CD4-positive, alpha-beta T cell treated with Interleukin-15 for 4 hours (primary cell): ENCODE data around the gene USP10.

Experiments
- DNase-seq: peaks from one replicate; pipeline ENCODE4 v3.0.0-alpha.2; 2020; ENCODE audit warnings: low spot score

Gene USP10

DNA sequence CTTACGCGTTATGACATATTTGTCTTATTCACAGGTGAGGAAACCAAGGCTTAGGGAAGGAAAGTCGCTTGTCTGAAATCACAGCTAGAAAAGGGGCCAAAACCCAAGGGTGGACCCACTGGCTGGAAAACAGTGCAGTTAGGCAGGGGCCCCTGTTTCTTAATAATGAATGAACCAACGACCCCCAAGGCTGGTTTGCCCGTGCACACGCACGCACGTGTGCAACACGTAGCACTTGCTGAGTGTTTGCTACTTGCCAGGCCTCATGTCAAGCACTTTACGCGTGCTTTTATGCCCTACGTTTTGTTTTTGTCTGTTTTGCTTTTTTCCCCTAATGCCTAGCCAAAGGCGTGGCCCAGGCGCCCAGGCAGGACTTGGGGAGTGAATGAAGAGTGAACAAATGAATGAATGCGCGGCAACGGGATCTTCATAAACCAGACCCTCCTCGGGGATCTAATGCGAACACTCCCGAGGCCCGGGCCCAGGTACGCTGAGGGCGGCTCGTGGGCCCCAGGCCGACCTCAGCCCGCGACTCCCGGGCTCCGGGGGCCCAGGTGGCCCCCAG is 571 bp upstream of the USP10 start:
- DNase-seq, result no peak

DNA sequence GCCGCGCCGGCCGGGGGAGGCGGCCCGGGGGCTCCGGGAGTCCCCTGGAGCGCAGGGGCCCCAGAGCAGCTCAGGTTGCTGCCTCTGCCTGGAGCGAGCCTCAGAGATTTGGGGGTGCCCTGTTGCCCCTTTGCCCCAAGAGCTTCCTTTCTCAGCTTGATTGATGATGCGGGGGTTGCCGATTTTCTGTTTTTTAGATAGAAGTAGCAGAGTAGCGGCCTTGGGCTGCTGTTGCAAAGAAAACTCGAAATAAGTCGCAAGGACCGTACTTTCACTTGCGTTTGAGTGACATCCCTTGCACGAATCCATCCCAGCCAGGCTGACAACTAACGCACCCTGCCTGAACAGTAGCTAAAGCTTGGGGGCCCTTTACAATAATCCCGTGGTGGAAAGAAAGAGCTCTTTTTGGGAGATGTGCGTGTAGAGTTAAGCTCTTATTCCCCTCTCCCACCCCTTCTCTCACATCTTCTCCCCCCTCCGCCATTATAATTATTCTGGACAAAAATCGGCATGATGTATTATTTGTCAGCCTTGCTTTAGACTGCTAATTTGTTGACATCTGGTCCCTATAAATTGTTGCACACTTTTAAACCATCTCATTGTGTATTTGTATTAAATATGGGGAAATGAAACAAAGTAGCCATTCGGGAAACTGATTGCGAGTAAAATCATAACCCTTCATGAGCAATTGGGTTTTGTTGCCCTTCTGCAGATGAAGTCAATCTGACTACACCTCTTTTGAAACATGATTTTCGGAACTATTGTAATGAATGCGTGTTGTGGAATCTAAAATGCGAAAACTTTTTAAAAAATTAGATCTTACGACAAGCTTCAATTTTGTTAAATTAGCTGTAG is 873 bp downstream of the USP10 start:
- DNase-seq, result peak; percentile 40

DNA sequence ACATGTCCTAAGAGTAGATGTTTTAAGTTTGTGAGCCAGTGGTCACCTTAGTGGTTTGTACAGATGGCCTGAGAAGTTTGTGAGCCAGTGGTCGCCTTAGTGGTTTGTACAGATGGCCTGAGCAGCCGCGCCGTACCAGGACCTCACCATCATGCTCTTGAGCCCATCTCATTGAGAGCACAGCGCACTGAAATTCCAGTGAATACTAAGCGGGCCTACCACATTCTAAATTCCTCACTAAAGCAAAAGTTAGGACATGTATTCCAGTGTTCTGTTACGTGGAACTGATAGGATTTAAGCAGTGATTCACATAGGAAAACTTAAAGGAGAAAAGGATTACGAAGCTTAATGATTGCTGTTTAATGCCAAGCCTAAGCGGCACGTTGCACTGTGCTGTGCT is 3.9 kb downstream of the USP10 start:
- no peak for DNase-seq

DNA sequence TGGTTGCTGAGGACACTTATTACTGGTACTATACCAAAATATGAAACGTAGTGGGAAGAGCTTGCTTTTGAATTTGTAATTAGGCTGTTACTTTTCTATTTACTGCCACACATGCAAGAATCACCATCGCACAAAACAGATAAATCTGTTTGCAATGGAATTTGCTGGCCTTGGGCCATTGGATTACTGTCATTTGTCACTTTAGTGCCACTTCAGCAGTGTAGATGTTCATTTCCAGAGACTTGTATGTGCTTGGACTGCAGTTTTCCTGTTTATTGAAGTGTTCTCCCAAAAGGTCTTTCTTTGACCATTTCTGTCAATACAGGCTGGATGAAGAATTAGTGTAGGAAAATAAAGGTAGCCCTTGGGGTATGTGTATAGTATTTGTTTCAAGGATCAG is 4.5 kb downstream of the USP10 start:
- DNase-seq, result no peak

DNA sequence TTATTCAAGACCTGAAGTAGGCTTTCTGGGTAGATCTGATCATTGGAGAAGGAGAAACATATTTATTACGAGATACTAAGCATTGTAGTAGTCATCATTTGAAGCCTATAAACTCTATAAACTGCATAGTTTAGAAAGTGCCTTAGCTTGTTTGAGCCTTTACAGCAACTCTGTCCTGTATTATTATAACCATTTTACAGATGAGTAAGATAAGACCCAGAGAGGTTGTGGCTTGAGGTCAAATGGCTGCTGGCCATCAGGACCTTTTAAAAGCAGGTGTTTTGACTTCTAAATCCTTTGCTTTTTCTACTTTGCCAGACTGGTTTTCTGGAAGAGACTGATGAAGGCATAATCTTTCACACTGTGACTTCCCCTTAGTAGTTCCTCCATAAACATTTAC is 7.1 kb downstream of the USP10 start:
- no peak for DNase-seq

DNA sequence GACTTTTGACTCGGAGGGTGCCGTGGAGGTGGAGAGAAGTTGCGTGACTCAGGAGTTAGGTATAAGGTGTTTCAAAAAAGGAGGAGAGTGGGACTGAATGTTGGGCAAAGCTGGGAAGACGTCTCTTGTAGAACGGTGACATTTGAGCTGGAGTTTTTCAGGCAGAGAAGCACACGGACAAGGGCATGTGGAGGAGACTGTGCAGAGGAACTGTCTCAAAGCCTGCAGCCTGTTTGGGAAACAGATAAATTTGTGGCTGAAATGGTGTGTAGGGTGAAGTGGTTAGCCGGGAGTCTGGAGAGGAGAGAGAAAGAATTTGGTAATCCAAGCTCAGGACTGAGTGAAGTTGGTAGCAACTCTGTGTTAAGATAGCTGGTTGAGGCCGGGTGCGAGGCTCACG is 9.8 kb downstream of the USP10 start:
- no peak for DNase-seq

DNA sequence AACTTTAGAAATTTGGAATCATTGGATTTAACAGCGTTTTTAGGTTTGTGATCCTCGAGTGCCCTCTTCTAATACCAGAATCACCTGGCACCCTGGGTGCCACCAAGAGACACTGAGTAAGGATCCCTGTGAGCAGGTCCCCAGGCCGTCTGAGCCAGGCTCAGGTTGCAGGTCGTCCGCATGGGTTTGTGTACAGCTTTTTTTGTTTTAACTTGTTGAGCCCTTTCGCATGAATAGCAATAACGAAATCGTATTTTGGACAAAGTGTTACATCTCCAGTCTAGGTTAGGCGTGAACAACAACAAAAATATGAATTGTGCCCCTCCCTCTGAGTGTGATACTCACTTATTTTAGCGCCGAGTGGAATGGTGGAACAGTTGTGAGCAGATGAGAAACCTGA is 10.9 kb downstream of the USP10 start:
- no peak for DNase-seq

DNA sequence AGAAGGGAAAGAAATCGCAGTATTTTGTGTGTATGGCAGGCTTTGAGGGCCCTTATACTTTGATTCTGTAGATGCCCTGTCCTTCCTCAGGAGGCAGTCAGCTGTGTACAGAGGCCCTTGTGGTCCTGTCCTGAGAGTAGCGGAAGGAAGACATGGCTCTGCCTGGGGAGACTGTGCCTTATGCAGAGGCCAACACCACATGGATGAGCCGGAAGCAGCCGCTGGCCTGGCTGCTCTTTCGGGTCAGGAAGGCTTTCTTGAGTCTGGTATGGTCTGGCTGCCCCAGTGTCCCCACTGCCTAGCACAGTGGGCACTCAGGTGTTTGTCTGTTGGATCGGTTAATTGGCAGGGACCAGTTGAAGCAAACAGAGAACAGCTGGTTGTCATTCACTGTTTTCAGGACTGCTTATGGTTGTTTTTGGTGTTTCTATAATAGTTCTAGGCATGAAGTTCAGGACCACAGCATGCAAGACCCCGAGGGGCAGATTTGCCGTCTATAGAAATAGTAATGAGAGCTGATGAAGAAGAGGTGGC is 12.4 kb downstream of the USP10 start:
- no peak for DNase-seq

DNA sequence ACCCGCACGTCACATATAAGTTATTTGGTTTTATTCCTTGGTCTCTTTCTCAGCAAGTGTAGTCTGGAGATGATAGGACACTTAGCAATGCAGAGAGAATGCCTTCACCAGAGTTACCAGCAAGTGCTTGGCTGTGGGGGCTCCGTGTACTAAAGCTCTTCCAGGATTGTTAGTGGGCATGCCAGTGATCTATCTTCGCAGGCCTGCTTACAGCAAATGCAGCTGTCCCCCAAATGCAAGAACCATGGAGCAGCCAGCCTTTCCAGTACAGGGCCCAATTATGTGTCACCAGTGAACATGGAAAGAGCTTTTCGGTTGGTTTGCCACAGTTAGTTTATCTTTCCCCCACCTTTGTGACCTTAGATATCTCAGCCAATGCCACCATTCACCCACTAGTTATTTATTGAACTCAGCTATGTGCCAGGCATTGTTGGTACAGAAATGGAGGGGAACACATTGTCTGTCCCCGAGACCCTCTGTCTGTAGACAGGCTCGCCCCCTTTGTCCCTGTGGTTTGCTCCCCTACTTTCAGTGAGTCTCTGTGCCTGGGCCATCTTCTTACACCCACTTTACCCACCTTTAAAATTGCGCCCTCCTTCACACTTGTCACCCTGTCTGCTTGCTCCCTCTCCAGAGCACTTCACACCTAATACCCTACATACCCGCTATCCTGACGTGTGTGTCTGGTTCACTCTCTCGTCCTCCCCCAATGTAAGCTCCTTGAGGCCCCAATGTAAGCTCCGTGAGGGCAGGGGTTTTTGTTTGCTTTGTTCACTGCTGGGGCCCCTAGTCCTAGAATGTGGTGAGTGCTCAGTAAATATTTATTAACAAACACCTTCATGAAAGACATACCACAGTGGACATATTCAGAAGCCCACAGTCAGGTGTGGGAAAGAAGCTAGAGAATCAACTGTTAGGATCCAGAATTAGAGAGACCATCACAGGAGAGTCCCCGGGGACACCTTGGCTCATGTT is 13.3 kb downstream of the USP10 start:
- DNase-seq, result no peak

DNA sequence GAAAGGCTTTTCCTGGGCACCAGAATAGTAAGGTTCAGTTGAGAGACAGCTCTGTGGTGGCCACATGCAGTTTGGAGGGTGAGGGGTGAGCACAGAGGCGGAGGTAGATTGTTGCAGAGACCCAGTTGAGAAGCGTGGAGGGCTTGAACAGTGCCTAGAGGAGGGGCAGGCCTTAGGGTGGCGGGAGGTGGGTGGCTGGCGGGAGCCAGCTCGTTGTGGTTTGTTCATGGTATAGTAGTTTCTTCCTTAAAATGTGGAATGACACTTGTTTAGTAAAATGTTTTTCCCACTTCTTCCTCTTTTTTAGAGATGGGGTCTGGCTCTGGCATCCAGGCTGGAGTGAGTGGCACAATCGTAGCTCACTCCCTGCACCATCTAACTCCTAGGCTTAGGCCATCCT is 14.2 kb downstream of the USP10 start:
- no peak for DNase-seq

DNA sequence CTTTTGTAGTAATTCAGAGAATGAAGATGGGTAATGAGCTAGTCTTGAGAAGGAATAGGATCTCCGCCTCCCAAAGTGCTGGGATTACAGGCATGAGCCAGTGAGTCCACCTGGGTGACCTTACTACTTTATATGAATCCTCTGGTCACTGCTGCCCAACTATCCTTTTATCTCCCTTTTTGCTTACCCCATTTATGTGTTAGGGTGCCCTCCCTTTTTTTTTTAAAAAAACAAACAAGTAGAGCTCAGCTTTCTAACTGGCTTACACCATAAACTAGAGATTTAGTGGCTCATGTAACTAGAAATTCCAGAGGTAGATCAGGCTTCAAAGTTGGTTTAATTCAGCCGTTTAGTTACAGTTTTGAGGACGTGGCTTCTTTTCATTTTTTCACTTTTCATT is 15.6 kb downstream of the USP10 start:
- no peak for DNase-seq

DNA sequence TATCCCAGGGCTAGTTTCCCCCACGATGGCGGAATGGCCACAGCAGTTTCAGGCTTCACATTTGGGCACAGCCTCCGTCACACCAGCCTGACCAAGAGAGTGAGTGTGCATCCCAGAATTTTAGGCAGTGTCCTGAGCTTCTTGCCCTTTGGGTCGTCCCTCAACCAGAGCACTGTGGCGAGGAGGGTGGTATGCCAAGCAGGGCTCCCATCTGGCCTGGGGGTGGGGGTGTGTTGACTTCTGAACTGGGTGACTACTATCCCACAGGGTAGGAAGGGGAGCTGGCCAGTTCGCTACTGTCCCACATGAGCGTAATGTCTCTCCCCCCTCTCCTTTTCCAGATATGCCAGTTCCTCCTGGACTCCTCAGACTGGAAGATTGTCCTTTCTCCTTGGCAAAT is 16.1 kb downstream of the USP10 start:
- no peak for DNase-seq

DNA sequence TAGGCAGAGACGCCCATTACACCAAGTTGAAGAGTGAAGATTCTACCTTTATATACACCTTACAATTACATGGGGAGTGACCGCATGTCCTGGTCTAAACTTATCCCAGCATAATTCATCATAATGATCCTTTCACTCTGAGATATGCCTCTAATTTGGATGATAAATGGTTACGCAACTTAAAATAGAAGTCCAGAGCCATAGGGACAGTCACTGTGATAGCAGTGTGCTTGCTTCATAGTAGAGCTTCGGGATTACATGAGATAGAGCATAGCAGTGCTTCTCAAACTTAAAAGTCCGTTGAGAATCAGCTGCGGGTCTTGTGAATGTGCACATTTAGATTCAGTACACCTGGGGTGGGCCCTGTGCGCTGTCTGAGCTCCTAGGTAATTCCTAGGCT is 16.9 kb downstream of the USP10 start:
- DNase-seq, result no peak

DNA sequence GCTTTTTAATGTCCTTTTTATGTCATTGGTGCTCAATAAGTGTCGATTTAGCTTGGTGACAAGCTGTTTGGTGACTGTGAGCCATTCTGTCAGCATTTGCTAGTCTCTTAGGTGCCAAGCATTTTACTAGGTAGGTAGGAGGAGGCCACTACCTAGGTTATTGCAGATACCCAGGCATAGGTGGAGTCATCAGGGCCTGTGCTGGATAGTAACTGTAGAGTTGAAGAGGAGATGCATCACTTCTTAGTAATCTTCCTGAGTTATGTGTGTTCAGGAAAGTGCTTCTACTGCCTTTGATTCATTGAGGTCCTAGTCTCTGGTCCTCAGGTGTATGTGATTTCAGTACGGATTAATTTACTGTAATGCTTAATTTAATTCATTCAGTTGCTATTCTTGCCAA is 17.7 kb downstream of the USP10 start:
- no peak for DNase-seq

DNA sequence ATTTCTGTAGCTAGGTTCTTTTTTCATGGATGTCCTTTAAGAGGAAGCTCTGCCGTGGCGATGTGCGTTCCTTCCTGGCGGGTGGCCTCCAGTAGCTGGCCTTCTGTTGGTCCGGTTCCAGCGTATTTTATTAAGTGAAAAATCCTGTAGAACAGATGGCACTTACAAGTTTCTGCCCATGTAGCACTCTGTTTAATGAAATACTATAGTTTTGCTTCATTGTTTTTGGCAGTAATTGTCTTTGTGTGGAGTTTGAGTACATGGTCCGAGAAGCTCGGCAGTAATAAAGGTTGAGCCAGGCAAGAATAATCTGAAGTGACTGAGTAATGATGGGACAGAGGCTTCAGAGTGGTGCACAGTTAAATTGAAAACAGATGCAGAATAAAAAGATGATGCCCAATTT is 20.4 kb downstream of the USP10 start:
- no peak for DNase-seq

DNA sequence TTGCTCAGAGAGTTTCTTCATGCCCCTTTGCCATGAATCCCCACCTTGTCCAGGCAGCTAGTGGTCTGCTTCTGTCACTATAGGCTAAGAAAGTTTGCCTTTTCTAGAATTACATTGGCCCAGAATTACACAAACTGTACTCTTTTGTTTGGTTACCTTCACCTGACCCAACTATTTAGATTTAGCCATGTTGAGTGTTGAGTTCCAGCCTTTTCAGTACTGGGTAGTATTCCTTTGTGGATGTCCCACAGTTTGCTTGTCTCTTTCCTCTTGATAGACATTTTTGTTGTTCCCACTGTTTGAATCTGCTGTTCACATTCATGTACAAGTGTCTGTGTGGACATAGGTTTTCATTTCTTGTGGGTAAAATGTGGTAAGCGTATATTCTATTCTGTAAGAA is 22.3 kb downstream of the USP10 start:
- DNase-seq, result no peak

DNA sequence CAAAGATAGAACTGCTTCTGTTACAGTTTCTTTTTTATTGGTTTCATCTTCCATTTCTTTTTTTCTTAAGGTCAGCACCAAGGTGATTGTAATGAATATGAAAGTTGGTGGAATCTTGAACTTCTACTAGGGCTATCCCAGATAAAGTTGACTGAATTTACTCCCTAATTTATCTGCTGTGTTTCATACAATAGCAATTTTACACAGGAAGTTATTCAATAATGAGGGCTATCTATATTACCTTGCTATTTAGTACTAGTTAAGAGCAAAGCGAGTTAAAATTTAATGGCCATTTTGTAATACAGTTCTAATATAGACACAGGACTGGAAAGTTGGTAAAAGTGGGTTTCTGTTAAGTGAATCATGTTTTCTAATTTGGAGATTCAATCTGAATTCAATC is 24.1 kb downstream of the USP10 start:
- DNase-seq, result no peak

DNA sequence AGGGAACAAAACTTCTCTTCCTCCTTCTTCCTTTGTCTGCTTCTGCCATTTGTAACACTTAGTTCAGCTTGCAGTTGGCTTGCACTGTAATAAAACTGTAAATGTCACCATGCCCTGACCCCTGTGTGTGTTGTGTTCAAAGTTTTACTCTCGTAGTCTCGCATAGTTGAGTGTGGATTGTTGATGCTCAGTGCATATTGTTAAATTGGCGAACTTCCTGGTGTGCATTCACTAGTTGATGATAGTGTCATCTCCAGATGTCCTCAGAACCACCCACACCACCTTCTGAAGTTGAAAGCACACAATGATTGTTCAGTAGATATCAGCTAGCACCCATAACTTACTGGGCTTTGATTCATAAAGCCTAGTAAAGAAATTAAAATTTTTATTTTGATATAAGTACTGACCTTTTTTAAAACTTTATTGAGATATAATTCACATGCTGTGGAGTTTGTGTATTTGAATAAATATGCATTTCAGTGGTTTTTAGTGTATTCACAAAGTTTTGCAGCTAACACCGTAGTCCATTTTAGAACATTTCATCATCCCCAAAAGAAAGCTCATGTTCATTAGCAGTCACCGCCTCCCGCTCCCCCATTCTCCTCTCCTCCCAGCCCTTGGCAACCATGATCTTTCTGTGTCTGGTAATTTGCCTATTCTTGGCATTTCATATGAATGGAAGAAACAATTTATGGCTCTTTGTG is 25.0 kb downstream of the USP10 start:
- DNase-seq, result no peak

DNA sequence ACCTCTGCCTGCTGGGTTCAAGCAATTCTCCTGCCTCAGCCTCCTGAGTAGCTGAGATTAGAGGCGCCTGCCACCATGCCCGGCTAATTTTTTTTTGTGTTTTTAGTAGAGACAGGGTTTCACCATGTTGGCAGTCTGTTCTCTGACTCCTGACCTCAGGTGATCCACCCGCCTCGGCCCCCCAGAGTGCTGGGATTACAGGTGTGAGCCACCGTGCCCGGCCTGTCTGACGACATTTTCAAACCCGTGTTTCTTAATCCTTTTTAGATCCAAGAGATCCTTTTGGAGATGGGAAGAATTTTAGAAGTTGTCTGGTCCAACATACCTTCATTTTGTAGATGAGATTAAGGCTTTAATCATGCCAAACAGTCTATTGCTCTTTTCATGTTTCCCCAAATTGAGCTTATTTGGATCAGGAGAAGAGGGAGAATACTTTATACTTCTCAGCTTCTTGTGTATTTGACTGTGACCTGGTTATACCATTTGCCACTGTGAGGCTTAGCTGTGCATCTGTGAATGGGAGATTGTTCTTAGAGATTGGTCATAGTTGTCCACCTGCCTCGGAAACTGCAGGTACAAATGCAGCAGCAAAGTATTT is 25.8 kb downstream of the USP10 start:
- DNase-seq, result no peak

DNA sequence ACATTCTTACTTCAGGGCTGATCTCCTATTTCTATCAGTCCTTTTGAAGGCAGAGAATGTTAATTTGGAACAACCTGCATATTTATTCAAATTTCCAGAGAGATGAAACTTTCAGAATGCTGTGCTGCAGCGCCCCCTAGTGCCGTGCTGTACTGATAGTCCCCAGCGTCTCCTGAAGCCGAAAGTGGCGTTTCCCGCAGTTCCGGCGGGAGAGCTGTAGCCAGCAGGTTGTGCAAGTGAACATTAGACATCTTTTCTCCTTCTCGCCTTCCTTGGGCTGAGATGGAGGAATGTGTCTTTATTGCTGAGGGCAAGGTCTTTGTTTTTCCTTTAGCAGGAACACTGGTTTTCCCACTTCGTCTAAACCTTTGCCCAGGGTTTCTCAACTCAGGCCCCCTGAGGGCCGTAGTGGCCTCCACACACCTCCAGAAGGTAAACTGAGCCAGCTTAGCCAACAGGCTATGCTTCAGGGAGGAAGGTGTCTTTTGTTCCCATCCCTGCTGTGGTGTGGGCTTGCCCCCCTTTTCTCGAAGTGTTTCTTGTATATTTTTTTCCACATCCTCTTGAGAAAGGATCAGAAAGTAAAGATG is 26.4 kb downstream of the USP10 start:
- DNase-seq, result peak; percentile 75
